ENCODE data around the gene BNC2.

The BNC2 gene

DNA sequence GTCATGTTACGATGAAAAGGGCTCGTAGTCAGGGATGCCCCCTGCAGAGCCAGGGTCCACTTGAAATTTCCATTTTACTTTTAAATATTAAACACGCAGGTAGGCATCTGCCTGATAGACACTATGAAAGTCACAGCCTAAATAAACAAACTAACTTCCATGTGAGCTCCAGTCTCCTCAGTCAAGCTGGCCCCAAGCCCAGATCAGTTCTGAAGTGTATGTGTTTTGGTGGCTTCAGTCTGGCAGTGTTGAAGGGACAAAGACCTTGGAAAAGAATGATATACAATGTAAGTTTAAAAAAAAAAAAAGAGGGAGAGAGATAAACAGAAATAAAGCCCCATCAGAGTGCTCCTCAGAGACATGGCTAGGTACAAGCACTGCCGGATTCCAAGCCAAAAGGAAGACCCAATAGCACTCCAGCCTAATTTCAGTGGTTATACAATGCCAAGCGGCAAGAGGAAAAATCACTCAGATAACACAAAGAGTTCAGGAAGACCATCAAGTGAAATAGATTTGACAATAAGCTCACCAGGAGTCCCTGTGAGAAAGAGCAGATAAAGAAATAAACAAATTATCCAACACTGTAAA, 181.0 kb downstream of the BNC2 start:
- intact Hi-C loops (cut with DNase I), result no loop called here
- DNase-seq, result no peak

GRCh38 chr9:16688814-16689213, 181.7 kb downstream of the BNC2 start:
- DNase-seq, result no peak
- intact Hi-C loops (cut with DNase I), result no loop called here

- no peak for DNase-seq
- intact Hi-C loops (cut with DNase I), result no loop called here
Observed at GRCh38 chr9:16687678-16688369, 182.6 kb downstream of the BNC2 start.

DNA sequence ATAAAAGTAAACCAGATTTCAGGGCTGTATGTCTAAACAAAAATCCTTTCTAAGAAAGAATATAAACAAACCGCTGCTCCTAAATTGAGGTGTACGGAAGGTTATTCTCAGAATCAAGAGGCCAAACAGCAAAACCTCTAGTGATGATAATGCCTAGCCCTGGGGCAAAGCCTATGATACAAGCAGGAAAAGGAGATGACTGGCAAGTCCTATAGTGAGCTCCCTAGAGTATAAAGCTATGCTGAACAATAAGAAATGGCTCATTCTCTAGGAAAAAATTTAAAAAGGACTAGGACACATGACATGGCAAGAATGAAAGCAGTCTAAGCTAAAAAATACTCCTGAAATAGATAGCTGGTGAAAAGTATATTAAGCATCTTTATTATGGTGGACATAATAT, 187.1 kb downstream of the BNC2 start:
- no peak for DNase-seq
- intact Hi-C loops (cut with DNase I), result no loop called here

DNA sequence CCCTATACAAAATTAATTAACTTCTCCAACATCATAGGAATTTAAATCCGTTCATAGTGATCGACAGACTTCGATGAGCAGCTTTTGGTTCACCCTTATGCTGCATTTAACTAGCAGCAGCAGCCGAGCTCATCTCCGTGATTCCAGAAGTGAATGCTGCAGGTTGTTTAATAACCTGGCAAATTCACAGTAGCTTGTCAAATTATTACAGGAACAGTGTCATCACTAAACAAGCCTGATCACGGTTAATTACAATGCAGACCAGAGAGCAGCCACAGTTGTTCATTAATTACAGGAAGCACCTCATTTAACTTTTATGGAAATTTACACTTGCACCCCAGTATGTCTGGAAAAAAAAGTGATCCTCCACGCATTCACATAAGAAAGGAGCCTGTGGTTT, 188.2 kb downstream of the BNC2 start:
- intact Hi-C loops (cut with DNase I), result no loop called here
- no peak for DNase-seq

DNA sequence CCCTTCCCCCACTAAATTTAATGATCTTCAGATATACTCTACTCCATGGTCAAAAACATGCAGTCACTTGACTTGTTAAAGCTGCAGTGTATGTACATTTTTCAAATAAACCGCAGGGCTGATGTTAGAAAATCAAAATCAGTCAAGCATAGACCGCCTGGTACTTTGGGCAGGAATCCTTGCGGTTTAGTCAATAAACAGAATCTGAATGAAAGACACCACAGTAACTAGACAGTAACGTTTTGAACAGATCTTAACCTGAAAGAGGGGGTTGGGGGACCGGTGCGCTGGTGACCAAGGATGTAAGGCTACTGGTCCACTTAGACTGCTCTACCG, 188.8 kb downstream of the BNC2 start:
- no peak for DNase-seq
- intact Hi-C loops (cut with DNase I), result no loop called here

DNA sequence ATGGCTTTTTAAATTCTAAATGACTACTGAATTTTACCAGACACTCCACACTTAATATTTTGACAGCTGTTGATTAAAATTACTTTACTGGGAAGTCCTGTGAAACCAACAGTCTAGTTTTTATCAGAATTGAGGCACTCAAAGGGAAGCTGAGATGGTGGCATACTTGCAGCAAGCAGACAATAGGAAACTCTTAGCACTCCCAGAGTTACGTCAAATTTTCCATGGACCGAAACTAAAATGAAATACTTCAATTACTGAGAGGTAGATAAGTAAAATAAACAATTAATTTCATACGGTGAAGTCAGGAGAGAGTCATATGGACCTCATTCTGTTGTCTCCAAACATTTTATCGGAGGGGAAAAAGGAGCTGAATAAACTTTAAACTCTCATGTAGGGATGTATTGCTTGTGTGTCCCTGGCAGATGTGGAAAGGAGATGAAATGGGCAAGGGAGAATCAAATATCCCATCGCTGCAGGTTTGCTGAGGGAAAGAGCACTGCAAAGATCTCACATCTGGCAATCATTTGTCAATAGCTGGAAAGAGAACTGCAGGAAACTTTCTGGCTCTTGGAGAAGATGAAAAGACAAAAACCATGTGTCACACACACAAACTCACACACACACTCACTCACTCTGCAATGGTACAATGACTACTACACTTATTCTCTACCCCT, 189.4 kb downstream of the BNC2 start:
- intact Hi-C loops (cut with DNase I), result no loop called here
- DNase-seq, result no peak

DNA sequence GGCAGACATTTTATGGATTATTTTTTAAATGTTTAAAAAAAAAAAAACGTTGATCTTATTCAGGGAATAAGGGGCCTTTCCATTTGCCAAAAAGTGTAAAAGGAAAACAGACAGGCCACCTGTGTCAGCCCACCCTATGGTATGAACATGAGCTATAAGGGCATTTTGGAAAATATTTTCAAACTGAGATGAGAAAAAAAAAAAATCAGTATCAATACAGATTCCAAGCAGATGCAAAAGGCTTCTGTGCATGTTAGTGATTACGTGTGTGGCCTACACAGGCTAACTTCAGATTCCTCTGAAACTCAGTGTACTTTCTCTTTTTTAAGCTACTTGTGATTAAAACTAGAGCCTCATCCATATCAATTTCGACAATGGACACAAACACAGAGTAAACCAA, 189.9 kb downstream of the BNC2 start:
- no peak for DNase-seq
- intact Hi-C loops (cut with DNase I), result no loop called here

GRCh38 chr9:16679327-16679821, 191.1 kb downstream of the BNC2 start:
- DNase-seq, result no peak
- intact Hi-C loops (cut with DNase I), result no loop called here

DNA sequence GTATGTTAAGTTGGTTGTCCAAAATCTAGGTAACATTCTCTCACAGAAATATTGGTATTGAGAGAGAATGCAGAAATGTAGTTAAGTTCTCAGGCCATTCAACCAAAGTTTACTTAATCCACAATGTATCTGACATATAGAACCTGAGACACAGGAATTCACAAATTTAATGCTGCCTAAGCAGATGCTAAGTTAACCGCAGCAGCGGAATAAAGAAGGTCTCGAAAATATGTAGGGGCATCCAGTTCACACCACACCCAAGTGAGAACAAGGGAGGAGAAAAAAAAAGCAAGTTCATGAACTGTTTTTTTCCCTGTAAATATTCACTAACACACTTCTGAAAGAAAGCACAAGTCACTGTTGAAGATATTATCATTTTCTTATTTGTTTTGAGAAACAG, 194.0 kb downstream of the BNC2 start:
- intact Hi-C loops (cut with DNase I), result no loop called here
- DNase-seq, result no peak

GRCh38 chr9:16675131-16675530, 195.3 kb downstream of the BNC2 start:
- no peak for DNase-seq
- intact Hi-C loops (cut with DNase I), result no loop called here

GRCh38 chr9:16673171-16673570, 197.3 kb downstream of the BNC2 start:
- intact Hi-C loops (cut with DNase I), result no loop called here
- no peak for DNase-seq

DNA sequence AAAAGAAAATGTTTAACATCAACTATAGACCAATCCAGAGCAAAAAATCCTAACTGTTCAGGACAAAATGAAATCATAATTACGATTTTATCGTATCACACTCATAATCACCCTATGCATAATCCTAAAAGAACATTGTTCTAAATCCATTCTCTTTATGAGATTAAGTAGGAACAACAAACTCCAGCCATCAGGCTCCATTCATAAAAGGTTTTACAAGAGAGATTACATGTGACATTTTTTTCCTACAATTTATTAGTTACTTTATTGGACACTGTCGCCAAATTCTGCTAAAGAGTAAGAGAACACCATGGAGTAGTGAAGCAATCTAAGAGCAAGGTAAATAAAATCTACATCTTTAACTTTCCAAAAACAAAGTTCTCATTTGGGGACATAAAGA, 198.0 kb downstream of the BNC2 start:
- intact Hi-C loops (cut with DNase I), result no loop called here
- no peak for DNase-seq

DNA sequence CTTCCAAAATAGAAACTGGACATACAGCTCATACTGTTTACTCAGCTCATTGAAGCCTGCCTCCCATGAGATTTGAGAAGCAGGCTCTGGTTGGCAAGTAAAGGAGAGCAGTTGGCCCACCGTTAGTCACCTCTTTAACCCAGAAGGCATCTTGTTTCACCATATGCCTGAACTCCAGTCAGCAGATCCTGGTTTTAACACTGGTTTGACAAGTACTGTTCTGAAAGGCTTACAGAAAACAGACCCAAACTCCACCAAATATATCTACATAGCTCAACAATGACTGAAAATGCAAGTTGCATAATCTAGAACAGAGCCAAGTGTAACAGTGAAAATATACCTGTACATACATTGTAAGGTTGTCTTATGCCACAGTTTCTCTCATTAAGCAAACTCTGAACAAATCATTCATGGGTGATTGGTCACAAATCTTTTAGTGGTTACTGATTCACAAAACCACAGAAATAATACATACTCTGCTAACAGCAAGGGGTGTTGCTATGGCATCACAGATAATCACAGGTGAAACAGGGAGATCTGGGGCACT, 198.8 kb downstream of the BNC2 start:
- DNase-seq, result no peak
- intact Hi-C loops (cut with DNase I), result no loop called here

DNA sequence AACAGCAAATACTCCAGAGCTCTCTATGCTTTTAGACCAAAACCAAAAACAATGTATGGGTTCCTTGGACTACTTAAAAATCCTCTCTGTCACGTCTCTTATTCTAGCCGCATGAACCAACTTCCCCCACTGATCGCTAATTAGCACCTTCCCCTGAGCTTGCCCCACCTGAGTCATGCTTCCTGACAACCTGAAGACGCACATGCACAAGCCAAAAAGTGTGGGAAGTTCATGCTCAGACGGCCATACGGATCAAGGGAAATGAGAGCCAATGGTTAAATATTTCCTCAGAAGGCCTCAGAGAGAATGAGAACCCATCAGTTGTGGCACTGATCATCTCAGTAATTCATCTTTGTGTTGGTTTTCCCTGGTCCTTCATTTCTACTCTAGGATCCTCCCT, 199.7 kb downstream of the BNC2 start:
- intact Hi-C loops (cut with DNase I), result no loop called here
- DNase-seq, result no peak

GRCh38 chr9:16668734-16669295, 201.7 kb downstream of the BNC2 start:
- no peak for DNase-seq
- intact Hi-C loops (cut with DNase I), result no loop called here

DNA sequence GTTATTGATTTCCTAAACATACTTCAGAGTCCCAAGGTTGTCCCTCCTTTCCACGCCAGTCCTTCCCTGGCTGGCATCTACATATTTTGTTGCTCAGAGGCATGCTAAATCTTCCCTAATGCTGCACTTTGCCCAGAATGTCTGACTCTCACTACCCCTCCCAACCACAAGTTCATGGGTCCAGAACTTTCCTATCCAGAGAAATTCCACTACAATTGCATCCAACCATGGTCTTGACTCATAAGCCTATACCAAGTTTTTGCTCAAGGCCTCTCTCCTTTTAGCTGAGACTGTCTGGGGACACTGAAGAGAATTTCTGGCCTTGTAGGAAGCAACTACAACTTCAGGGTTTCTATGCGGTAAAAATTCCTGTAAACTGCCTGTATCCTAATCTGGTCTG, 206.3 kb downstream of the BNC2 start:
- intact Hi-C loops (cut with DNase I), result no loop called here

DNA sequence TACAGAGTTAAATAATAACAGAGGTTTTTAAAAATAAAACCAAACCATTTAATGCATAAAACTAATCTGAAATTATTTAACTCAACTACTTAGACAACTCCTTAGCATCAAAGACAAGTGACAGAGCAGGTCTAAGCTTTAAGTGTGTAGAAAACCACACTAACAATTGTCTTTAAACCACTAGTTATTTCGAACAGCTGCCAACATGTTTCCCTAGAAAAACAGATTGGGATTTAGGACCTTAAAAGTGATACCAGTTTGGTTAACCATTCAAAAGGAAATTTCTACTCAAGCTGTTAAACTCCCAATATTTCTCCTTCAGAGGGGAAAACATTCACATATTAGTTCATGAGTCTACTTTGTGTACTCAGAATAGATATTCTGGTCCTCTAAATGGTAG, 208.7 kb downstream of the BNC2 start:
- DNase-seq, result no peak
- intact Hi-C loops (cut with DNase I), result no loop called here

More for the DNA sequence above, 206.3 kb downstream of the BNC2 start:
- DNase-seq, result no peak

- DNase-seq, result no peak
- intact Hi-C loops (cut with DNase I), result no loop called here
Observed at GRCh38 chr9:16659096-16659495, 211.4 kb downstream of the BNC2 start.

GRCh38 chr9:16656432-16657169, 213.9 kb downstream of the BNC2 start:
- no peak for DNase-seq
- intact Hi-C loops (cut with DNase I), result no loop called here
